Measurements from ENCODE around the gene DYRK1A.

Gene DYRK1A

GRCh38 chr21:37478794-37479193 lies 112.2 kb downstream of the DYRK1A start:
- TF ChIP-seq ZFP3 (CRISPR knock-in tag; IDR thresholded peaks at IDR 0.05) (no peak), OSR1 (CRISPR knock-in tag; IDR thresholded peaks at IDR 0.05) (no peak), TOX (CRISPR knock-in tag; IDR thresholded peaks at IDR 0.05; ENCODE audit: borderline replicate concordance) (no peak), ARNTL (CRISPR knock-in tag; IDR thresholded peaks at IDR 0.05; ENCODE audit: borderline replicate concordance, low read depth) (no peak), RARB (CRISPR knock-in tag; IDR thresholded peaks at IDR 0.05) (no peak)
- ATAC-seq, result no peak

GRCh38 chr21:37483776-37484175 lies 117.2 kb downstream of the DYRK1A start:
- TF ChIP-seq SNAI2 (CRISPR knock-in tag; IDR thresholded peaks at IDR 0.05) (no peak), ARNTL (CRISPR knock-in tag; IDR thresholded peaks at IDR 0.05; ENCODE audit: borderline replicate concordance, low read depth) (no peak), CREB5 (CRISPR knock-in tag; IDR thresholded peaks at IDR 0.05; ENCODE audit: low read depth) (no peak), ZNF70 (CRISPR knock-in tag; IDR thresholded peaks at IDR 0.05) (no peak)
- no peak for ATAC-seq

- TF ChIP-seq OSR1 (CRISPR knock-in tag; IDR thresholded peaks at IDR 0.05) (no peak), TCF4 (CRISPR knock-in tag; IDR thresholded peaks at IDR 0.05; ENCODE audit: borderline replicate concordance) (no peak), ESRRG (CRISPR knock-in tag; IDR thresholded peaks at IDR 0.05) (no peak), ARNTL (CRISPR knock-in tag; IDR thresholded peaks at IDR 0.05; ENCODE audit: borderline replicate concordance, low read depth) (no peak), ZNF565 (CRISPR knock-in tag; conservative IDR thresholded peaks at IDR 0.05; ENCODE audit: low read depth) (no peak), TSHZ2 (CRISPR knock-in tag; IDR thresholded peaks at IDR 0.05) (no peak), SNAI2 (CRISPR knock-in tag; IDR thresholded peaks at IDR 0.05) (no peak), CREB5 (CRISPR knock-in tag; IDR thresholded peaks at IDR 0.05; ENCODE audit: low read depth) (no peak), ZFP30 (CRISPR knock-in tag; IDR thresholded peaks at IDR 0.05) (no peak), ZC3H10 (CRISPR knock-in tag; IDR thresholded peaks at IDR 0.05) (no peak), BACH2 (CRISPR knock-in tag; IDR thresholded peaks at IDR 0.05; ENCODE audit: borderline replicate concordance) (no peak), TOX (CRISPR knock-in tag; IDR thresholded peaks at IDR 0.05; ENCODE audit: borderline replicate concordance) (no peak), PATZ1 (CRISPR knock-in tag; IDR thresholded peaks at IDR 0.05; ENCODE audit: borderline replicate concordance) (no peak), RARB (CRISPR knock-in tag; IDR thresholded peaks at IDR 0.05) (no peak), ZNF70 (CRISPR knock-in tag; IDR thresholded peaks at IDR 0.05) (no peak), ZNF8 (CRISPR knock-in tag; IDR thresholded peaks at IDR 0.05) (no peak), ZFP3 (CRISPR knock-in tag; IDR thresholded peaks at IDR 0.05) (no peak), CSRNP3 (CRISPR knock-in tag; IDR thresholded peaks at IDR 0.05) (no peak), POU6F1 (CRISPR knock-in tag; IDR thresholded peaks at IDR 0.05; ENCODE audit: borderline replicate concordance, low read depth) (no peak)
- peak; percentile 65 for ATAC-seq
Measured at GRCh38 chr21:37484535-37485474, 118.2 kb downstream of the DYRK1A start.
